ENCODE data around the gene PLEKHM2.

The PLEKHM2 gene

DNA sequence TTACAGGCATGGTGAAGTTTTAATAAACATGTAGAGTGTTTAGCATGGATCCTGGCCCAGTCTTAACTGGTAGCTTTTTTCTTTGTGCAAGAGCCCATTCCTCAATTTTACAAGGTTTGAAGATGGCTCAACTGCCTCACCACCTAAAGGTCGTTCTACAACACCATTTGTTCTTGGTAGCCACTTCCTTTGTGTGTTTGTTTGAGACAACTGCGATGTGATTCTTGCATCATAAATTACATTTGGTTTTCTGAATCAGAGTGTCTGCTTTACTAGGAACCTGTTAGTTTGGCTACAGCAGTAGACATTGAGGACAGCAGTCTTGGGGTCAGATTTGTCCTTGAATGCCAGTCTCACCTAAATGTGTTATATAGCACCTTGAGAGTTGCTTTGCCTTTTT is 3.3 kb downstream of the PLEKHM2 start:
- H3K14ac ChIP-seq (ENCODE audit: low read length), result no peak overlapping the region
- DNase-seq (ENCODE audit: low spot score), result no peak
- no peak overlapping the region for H3K23ac ChIP-seq (ENCODE audit: low read depth, low read length, poor library complexity)
- H3K36me3 ChIP-seq (replicated peaks in 1 of 2; ENCODE audit: control insufficient read depth in 2 of 2, insufficient read depth in 2 of 2, low read length in 2 of 2), result peaks cover 3 to 10% of the 10 kb centered on the region in 2 donors
- peaks cover 4% of the 10 kb centered on the region for H3K79me1 ChIP-seq (ENCODE audit: low read depth, low read length)
- no peak overlapping the region for H4K8ac ChIP-seq (ENCODE audit: low read depth, low read length)
- no CpG with 5 or more reads among the region's 2 CpGs for WGBS, 2 donors (ENCODE audit: extremely low coverage in 2 of 2, insufficient read length in 2 of 2, insufficient replicate concordance in 1 of 2)
- no peak overlapping the region for H4K91ac ChIP-seq (ENCODE audit: low read depth, low read length, poor library complexity)
- no peaks in the 10 kb centered on the region for H3K27me3 ChIP-seq (ENCODE audit: control insufficient read depth in 3 of 3, insufficient read depth in 3 of 3, low read depth in 1 of 3, low read length in 3 of 3)
- H3K18ac ChIP-seq (ENCODE audit: low read length), result no peak overlapping the region
- no peak overlapping the region for H2BK15ac ChIP-seq (ENCODE audit: low read length)
- H2AFZ ChIP-seq (ENCODE audit: low read length), result no peak overlapping the region
- no peak overlapping the region for H3K9ac ChIP-seq (ENCODE audit: low read depth, low read length, poor library complexity)
- no peak overlapping the region for H3K27ac ChIP-seq (replicated peaks; ENCODE audit: low read length)
- H3K4me3 ChIP-seq (ENCODE audit: low read length in 2 of 2), result no peak overlapping the region
- no peak overlapping the region for H3K4me2 ChIP-seq (ENCODE audit: insufficient read depth, low read length, poor library complexity, severe bottlenecking)
- peaks cover 0 to 2% of the 10 kb centered on the region in 2 donors for H3K9me3 ChIP-seq (replicated peaks in 1 of 2; ENCODE audit: control insufficient read depth in 2 of 2, insufficient read depth in 1 of 2, low read depth in 1 of 2, low read length in 2 of 2)
- H2BK5ac ChIP-seq (ENCODE audit: low read length), result no peak overlapping the region
- H2BK12ac ChIP-seq (ENCODE audit: low read length), result no peak overlapping the region
- peaks cover 3 to 8% of the 10 kb centered on the region in 2 donors for H3K4me1 ChIP-seq (ENCODE audit: control insufficient read depth in 2 of 2, insufficient read depth in 1 of 2, low read depth in 1 of 2, low read length in 2 of 2)
- H3K4ac ChIP-seq (ENCODE audit: low read length), result no peak overlapping the region
- no peak overlapping the region for H2BK120ac ChIP-seq (ENCODE audit: low read depth, low read length)
- no peak overlapping the region for H2AK5ac ChIP-seq (ENCODE audit: low read depth, low read length)

DNA sequence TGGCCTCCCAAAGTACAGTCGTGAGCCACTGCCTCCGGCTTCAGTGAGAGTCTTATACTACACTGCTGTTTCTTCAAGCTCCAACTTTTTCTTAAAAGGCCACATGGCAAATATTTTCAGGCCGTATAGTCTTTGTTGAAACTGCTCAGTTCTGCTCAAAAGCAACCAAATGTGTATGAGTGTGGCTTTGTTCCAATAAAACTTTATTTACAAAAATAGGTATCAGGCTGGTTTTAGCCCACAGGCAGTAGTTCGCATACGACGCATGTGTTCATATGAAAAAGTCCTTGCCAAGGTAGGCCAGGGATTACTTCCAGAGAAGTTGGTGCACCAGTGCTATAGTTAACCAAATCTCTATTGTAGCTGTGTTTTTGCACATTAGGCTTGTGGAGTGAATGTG is 6.2 kb downstream of the PLEKHM2 start:
- WGBS, 2 donors (ENCODE audit: extremely low coverage in 2 of 2, insufficient read length in 2 of 2, insufficient replicate concordance in 1 of 2), result no CpG with 5 or more reads among the region's 6 CpGs
- Histone ChIP-seq H3K9me3 (replicated peaks in 1 of 2; ENCODE audit: control insufficient read depth in 2 of 2, insufficient read depth in 1 of 2, low read depth in 1 of 2, low read length in 2 of 2) (peaks cover 0 to 2% of the 10 kb centered on the region in 2 donors), H3K27ac (replicated peaks; ENCODE audit: low read length) (no peak overlapping the region), H2BK15ac (ENCODE audit: low read length) (no peak overlapping the region), H2BK12ac (ENCODE audit: low read length) (no peak overlapping the region), H2AFZ (ENCODE audit: low read length) (no peak overlapping the region), H3K4me2 (ENCODE audit: insufficient read depth, low read length, poor library complexity, severe bottlenecking) (no peak overlapping the region), H3K4ac (ENCODE audit: low read length) (no peak overlapping the region), H3K14ac (ENCODE audit: low read length) (no peak overlapping the region), H3K9ac (ENCODE audit: low read depth, low read length, poor library complexity) (no peak overlapping the region), H2BK5ac (ENCODE audit: low read length) (no peak overlapping the region), H3K23ac (ENCODE audit: low read depth, low read length, poor library complexity) (no peak overlapping the region), H2BK120ac (ENCODE audit: low read depth, low read length) (no peak overlapping the region), H3K4me3 (ENCODE audit: low read length in 2 of 2) (no peak overlapping the region), H3K36me3 (replicated peaks in 1 of 2; ENCODE audit: control insufficient read depth in 2 of 2, insufficient read depth in 2 of 2, low read length in 2 of 2) (peaks cover 3 to 10% of the 10 kb centered on the region in 2 donors), H3K18ac (ENCODE audit: low read length) (no peak overlapping the region), H3K4me1 (ENCODE audit: control insufficient read depth in 2 of 2, insufficient read depth in 1 of 2, low read depth in 1 of 2, low read length in 2 of 2) (no peaks in the 10 kb centered on the region), H2AK5ac (ENCODE audit: low read depth, low read length) (no peak overlapping the region), H4K8ac (ENCODE audit: low read depth, low read length) (no peak overlapping the region), H3K79me1 (ENCODE audit: low read depth, low read length) (peaks cover 7% of the 10 kb centered on the region), H3K27me3 (ENCODE audit: control insufficient read depth in 3 of 3, insufficient read depth in 3 of 3, low read depth in 1 of 3, low read length in 3 of 3) (no peaks in the 10 kb centered on the region), H4K91ac (ENCODE audit: low read depth, low read length, poor library complexity) (no peak overlapping the region)
- no peak for DNase-seq (ENCODE audit: low spot score)

DNA sequence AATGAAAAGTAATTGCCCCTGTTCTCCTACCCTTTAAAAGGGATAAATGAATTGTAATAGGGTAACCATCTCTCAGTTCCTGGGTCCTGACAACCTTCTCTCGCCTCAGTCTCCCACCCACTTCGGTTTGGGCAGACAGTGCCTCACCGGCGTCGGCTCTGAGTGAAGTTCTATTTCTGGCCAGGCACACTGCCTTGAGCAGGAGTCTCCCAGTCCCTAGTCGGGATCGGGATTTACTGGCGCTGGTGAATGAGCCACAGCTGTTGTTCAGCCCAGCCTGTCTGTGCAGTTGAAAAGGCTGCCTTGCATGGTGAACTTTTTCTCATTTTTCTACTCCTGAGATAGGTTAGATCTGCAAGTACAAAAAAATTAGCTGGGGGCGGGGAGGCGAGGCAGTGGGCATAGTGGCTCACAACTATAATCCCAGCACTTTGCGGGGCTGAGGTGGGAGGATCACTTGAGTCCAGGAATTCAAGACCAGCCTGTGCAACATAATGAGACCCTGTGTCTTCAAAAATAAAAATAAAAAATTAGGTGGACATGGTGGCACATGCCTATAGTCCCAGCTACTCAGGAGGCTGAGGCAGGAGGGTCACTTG is 7.4 kb downstream of the PLEKHM2 start:
- Histone ChIP-seq H3K4me3 (ENCODE audit: low read length in 2 of 2) (no peak overlapping the region), H3K4me2 (ENCODE audit: insufficient read depth, low read length, poor library complexity, severe bottlenecking) (no peak overlapping the region), H3K9me3 (replicated peaks in 1 of 2; ENCODE audit: control insufficient read depth in 2 of 2, insufficient read depth in 1 of 2, low read depth in 1 of 2, low read length in 2 of 2) (peaks cover 0 to 2% of the 10 kb centered on the region in 2 donors), H2AK5ac (ENCODE audit: low read depth, low read length) (no peak overlapping the region), H2BK120ac (ENCODE audit: low read depth, low read length) (no peak overlapping the region), H2AFZ (ENCODE audit: low read length) (no peak overlapping the region), H2BK5ac (ENCODE audit: low read length) (no peak overlapping the region), H3K14ac (ENCODE audit: low read length) (no peak overlapping the region), H2BK15ac (ENCODE audit: low read length) (no peak overlapping the region), H3K36me3 (replicated peaks in 1 of 2; ENCODE audit: control insufficient read depth in 2 of 2, insufficient read depth in 2 of 2, low read length in 2 of 2) (peaks cover 3 to 10% of the 10 kb centered on the region in 2 donors), H3K9ac (ENCODE audit: low read depth, low read length, poor library complexity) (no peak overlapping the region), H3K4ac (ENCODE audit: low read length) (no peak overlapping the region), H3K4me1 (ENCODE audit: control insufficient read depth in 2 of 2, insufficient read depth in 1 of 2, low read depth in 1 of 2, low read length in 2 of 2) (no peaks in the 10 kb centered on the region), H3K27ac (replicated peaks; ENCODE audit: low read length) (no peak overlapping the region), H4K8ac (ENCODE audit: low read depth, low read length) (no peak overlapping the region), H3K27me3 (ENCODE audit: control insufficient read depth in 3 of 3, insufficient read depth in 3 of 3, low read depth in 1 of 3, low read length in 3 of 3) (no peaks in the 10 kb centered on the region), H2BK12ac (ENCODE audit: low read length) (no peak overlapping the region), H3K23ac (ENCODE audit: low read depth, low read length, poor library complexity) (no peak overlapping the region), H3K79me1 (ENCODE audit: low read depth, low read length) (peaks cover 7% of the 10 kb centered on the region), H4K91ac (ENCODE audit: low read depth, low read length, poor library complexity) (no peak overlapping the region), H3K18ac (ENCODE audit: low read length) (no peak overlapping the region)
- WGBS, 2 donors (ENCODE audit: extremely low coverage in 2 of 2, insufficient read length in 2 of 2, insufficient replicate concordance in 1 of 2), result no CpG with 5 or more reads among the region's 11 CpGs
- no peak for DNase-seq (ENCODE audit: low spot score)

DNA sequence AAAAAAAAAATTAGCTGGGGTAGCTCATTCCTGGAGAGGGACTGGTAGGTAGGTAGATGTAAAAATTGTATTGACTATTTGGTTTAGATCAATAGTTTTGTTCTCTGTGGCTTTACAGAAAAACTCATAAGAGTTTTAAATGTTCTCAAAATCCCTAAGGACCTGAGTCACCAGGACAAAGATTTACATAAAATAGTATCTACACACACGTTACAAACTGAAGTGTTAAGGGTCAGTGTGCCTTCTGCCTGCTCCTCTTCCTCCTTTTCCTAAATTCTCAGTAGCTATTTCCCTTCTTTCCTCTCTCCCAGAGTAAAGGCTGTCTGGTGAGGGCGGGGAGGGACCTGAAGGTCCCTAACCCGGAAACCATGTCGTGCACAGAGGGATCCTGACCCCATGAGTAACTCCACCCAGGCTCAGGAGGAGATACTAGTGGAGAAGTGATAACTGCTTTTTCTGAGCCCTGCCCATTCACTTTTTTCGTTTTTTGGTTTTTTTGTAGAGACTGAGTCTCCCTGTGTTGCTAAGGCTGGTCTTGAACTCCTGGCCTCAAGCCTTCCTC is 8.1 kb downstream of the PLEKHM2 start:
- Histone ChIP-seq H4K8ac (ENCODE audit: low read depth, low read length) (no peak overlapping the region), H3K4ac (ENCODE audit: low read length) (no peak overlapping the region), H3K4me2 (ENCODE audit: insufficient read depth, low read length, poor library complexity, severe bottlenecking) (no peak overlapping the region), H3K14ac (ENCODE audit: low read length) (no peak overlapping the region), H3K9me3 (replicated peaks in 1 of 2; ENCODE audit: control insufficient read depth in 2 of 2, insufficient read depth in 1 of 2, low read depth in 1 of 2, low read length in 2 of 2) (peaks cover 0 to 2% of the 10 kb centered on the region in 2 donors), H2AFZ (ENCODE audit: low read length) (no peak overlapping the region), H3K23ac (ENCODE audit: low read depth, low read length, poor library complexity) (no peak overlapping the region), H3K79me1 (ENCODE audit: low read depth, low read length) (peaks cover 7% of the 10 kb centered on the region), H2BK120ac (ENCODE audit: low read depth, low read length) (no peak overlapping the region), H3K4me1 (ENCODE audit: control insufficient read depth in 2 of 2, insufficient read depth in 1 of 2, low read depth in 1 of 2, low read length in 2 of 2) (no peaks in the 10 kb centered on the region), H3K36me3 (replicated peaks in 1 of 2; ENCODE audit: control insufficient read depth in 2 of 2, insufficient read depth in 2 of 2, low read length in 2 of 2) (peaks cover 3 to 12% of the 10 kb centered on the region in 2 donors), H3K27me3 (ENCODE audit: control insufficient read depth in 3 of 3, insufficient read depth in 3 of 3, low read depth in 1 of 3, low read length in 3 of 3) (no peaks in the 10 kb centered on the region), H2BK5ac (ENCODE audit: low read length) (no peak overlapping the region), H3K9ac (ENCODE audit: low read depth, low read length, poor library complexity) (no peak overlapping the region), H3K27ac (replicated peaks; ENCODE audit: low read length) (no peak overlapping the region), H4K91ac (ENCODE audit: low read depth, low read length, poor library complexity) (no peak overlapping the region), H2BK12ac (ENCODE audit: low read length) (no peak overlapping the region), H3K18ac (ENCODE audit: low read length) (no peak overlapping the region), H3K4me3 (ENCODE audit: low read length in 2 of 2) (no peak overlapping the region), H2BK15ac (ENCODE audit: low read length) (no peak overlapping the region), H2AK5ac (ENCODE audit: low read depth, low read length) (no peak overlapping the region)
- WGBS, 2 donors (ENCODE audit: extremely low coverage in 2 of 2, insufficient read length in 2 of 2, insufficient replicate concordance in 1 of 2), result no CpG with 5 or more reads among the region's 5 CpGs
- no peak for DNase-seq (ENCODE audit: low spot score)
